GM23338 (cell line): ENCODE results near the gene DBH. TPM values are rescaled to one million over a fixed set of nuclear protein-coding genes. Genes with fewer than 3 reads are reported as not detected.

Experiments used
- ATAC-seq: fragments of 200-7000 bp; cut with Tn5 transposase; 3 replicates; pipeline ENCODE4 v1.9.1; 2020
- DNase-seq: peaks from one replicate; pipeline ENCODE4 v3.0.0-alpha.2; 2015; ENCODE audit warnings: low spot score
- H2AFZ ChIP-seq: fragments of 200-600 bp; sonication (generic); 2 replicates; pipeline ENCODE4 v1.8.0; 2016; ENCODE audit warnings: antibody characterized with exemption, mild to moderate bottlenecking, moderate library complexity
- H3F3A ChIP-seq: fragments of 200-600 bp; sonication (generic); replicated peaks from 2 replicates; pipeline ENCODE4 v1.8.0; 2017; ENCODE audit warnings: antibody characterized with exemption, mixed run types, low read depth
- H3K27ac ChIP-seq: fragments of 200-600 bp; sonication (generic); 2 replicates; pipeline ENCODE4 v1.6.1; 2016; ENCODE audit warnings: low read depth
- H3K27me3 ChIP-seq: fragments of 200-600 bp; sonication (generic); 2 replicates; pipeline ENCODE4 v1.8.0; 2016; ENCODE audit warnings: mild to moderate bottlenecking, mixed run types, moderate library complexity; ENCODE audit not compliant: insufficient read depth
- H3K36me3 ChIP-seq: fragments of 200-600 bp; sonication (generic); 2 replicates; pipeline ENCODE4 v1.8.0; 2016; ENCODE audit warnings: mild to moderate bottlenecking; ENCODE audit not compliant: insufficient read depth
- H3K4me1 ChIP-seq: fragments of 200-600 bp; sonication (generic); 2 replicates; pipeline ENCODE4 v1.8.0; 2016; ENCODE audit warnings: mild to moderate bottlenecking, moderate library complexity; ENCODE audit not compliant: insufficient read depth
- H3K4me2 ChIP-seq: fragments of 200-600 bp; sonication (generic); 2 replicates; pipeline ENCODE4 v1.7.1; 2017; ENCODE audit warnings: mixed run types
- H3K4me3 ChIP-seq: fragments of 200-600 bp; sonication (generic); 2 replicates; pipeline ENCODE4 v1.6.1; 2016; ENCODE audit warnings: mixed run types
- H3K79me2 ChIP-seq: fragments of 200-600 bp; sonication (generic); replicated peaks from 2 replicates; pipeline ENCODE4 v1.8.0; 2017; ENCODE audit warnings: mild to moderate bottlenecking; ENCODE audit not compliant: insufficient read depth
- H3K9me2 ChIP-seq: fragments of 200-600 bp; sonication (generic); 2 replicates; pipeline ENCODE4 v1.8.0; 2017; ENCODE audit not compliant: insufficient read depth
- H4K20me1 ChIP-seq: fragments of 200-600 bp; sonication (generic); replicated peaks from 2 replicates; pipeline ENCODE4 v1.8.0; 2017; ENCODE audit warnings: mild to moderate bottlenecking; ENCODE audit not compliant: insufficient read depth
- H3K27ac Mint-ChIP-seq: 2 replicates; pipeline ENCODE4 v1.8.0; 2020; ENCODE audit warnings: inconsistent platforms, mild to moderate bottlenecking, moderate library complexity, mixed read lengths
- H3K27me3 Mint-ChIP-seq: 3 replicates; pipeline ENCODE4 v1.8.0; 2022; ENCODE audit warnings: low read depth, mild to moderate bottlenecking, moderate library complexity, mixed read lengths, inconsistent platforms; ENCODE audit not compliant: insufficient read depth, poor library complexity
- H3K36me3 Mint-ChIP-seq: 3 replicates; pipeline ENCODE4 v1.8.0; 2021; ENCODE audit warnings: low read depth, mild to moderate bottlenecking, inconsistent platforms, moderate library complexity, mixed read lengths
- H3K4me1 Mint-ChIP-seq: 3 replicates; pipeline ENCODE4 v1.8.0; 2020; ENCODE audit warnings: mild to moderate bottlenecking, inconsistent platforms, mixed read lengths
- H3K4me3 Mint-ChIP-seq: 3 replicates; pipeline ENCODE4 v1.8.0; 2021; ENCODE audit warnings: moderate library complexity, mild to moderate bottlenecking, inconsistent platforms, mixed read lengths
- H3K9me3 Mint-ChIP-seq: 3 replicates; pipeline ENCODE4 v1.8.0; 2020; ENCODE audit warnings: moderate library complexity, mild to moderate bottlenecking, inconsistent platforms, mixed read lengths
- CREB1 ChIP-seq: fragments of 250-450 bp; sonication (Bioruptor Pico); IDR thresholded peaks from 2 replicates; pipeline ENCODE4 v1.5.0; 2020; ENCODE audit warnings: low read depth, mild to moderate bottlenecking, moderate library complexity
- CTCF ChIP-seq, 2 experiments: fragments of 200-600 bp in 1 of 2; sonication (generic) in 1 of 2; conservative IDR thresholded peaks; 2 replicates each; pipeline versions ENCODE4 v1.5.1 to v1.6.1; 2016 to 2017; ENCODE audit warnings: antibody characterized with exemption in 2 of 2, low read depth in 2 of 2, mild to moderate bottlenecking in 2 of 2, moderate library complexity in 1 of 2
- ETS1 ChIP-seq: IDR thresholded peaks from 2 replicates; pipeline ENCODE4 v1.6.1; 2016; ENCODE audit warnings: antibody characterized with exemption
- EZH2 ChIP-seq: fragments of 200-600 bp; sonication (generic); IDR thresholded peaks from one replicate; pipeline ENCODE4 v1.8.0; 2017; ENCODE audit warnings: antibody characterized with exemption, mild to moderate bottlenecking, low read depth; ENCODE audit not compliant: unreplicated experiment
- EZH2phosphoT487 ChIP-seq: fragments of 200-600 bp; sonication (generic); IDR thresholded peaks from one replicate; pipeline ENCODE4 v1.8.1; 2018; ENCODE audit warnings: antibody characterized with exemption; ENCODE audit not compliant: unreplicated experiment
- JUNB ChIP-seq: IDR thresholded peaks from one replicate; pipeline ENCODE4 v1.6.1; 2016; ENCODE audit warnings: antibody characterized with exemption; ENCODE audit not compliant: unreplicated experiment
- NANOG ChIP-seq: IDR thresholded peaks from 2 replicates; pipeline ENCODE4 v1.6.1; 2016; ENCODE audit warnings: antibody characterized with exemption, borderline replicate concordance
- POLR2AphosphoS5 ChIP-seq: IDR thresholded peaks from 2 replicates; pipeline ENCODE4 v1.6.1; 2016; ENCODE audit warnings: antibody characterized with exemption, low read depth
- REST ChIP-seq: IDR thresholded peaks from one replicate; pipeline ENCODE4 v1.6.1; 2018; ENCODE audit warnings: antibody characterized with exemption; ENCODE audit not compliant: unreplicated experiment
- STAT1 ChIP-seq: IDR thresholded peaks from one replicate; pipeline ENCODE4 v1.6.1; 2016; ENCODE audit warnings: antibody characterized with exemption; ENCODE audit not compliant: unreplicated experiment
- ZNF114 ChIP-seq: fragments of 250-450 bp; sonication (Bioruptor Pico); IDR thresholded peaks from 2 replicates; pipeline ENCODE4 v1.5.0; 2020; ENCODE audit warnings: mild to moderate bottlenecking, moderate library complexity
- ZNF331 ChIP-seq: fragments of 250-450 bp; sonication (Bioruptor Pico); IDR thresholded peaks from 2 replicates; pipeline ENCODE4 v1.5.0; 2020; ENCODE audit warnings: low read depth, mild to moderate bottlenecking, moderate library complexity
- ZNF462 ChIP-seq: fragments of 250-450 bp; sonication (Bioruptor Pico); IDR thresholded peaks from 2 replicates; pipeline ENCODE4 v1.5.0; 2020; ENCODE audit warnings: mild to moderate bottlenecking, moderate library complexity
- polyA plus RNA-seq: library from polyadenylated mRNA; unstranded; fragments of >200 nt; fragmentation: Nextera tagmentation; extraction: Ambion mirVana; gene quantifications from 2 replicates; pipeline ENCODE4 v1.2.1, GENCODE V29; 2016
- total RNA-seq: library from RNA; depleted of rRNA; stranded (reverse); fragments of >200 nt; shearing (Covaris generic); gene quantifications from 2 replicates; pipeline ENCODE4 v1.2.3, GENCODE V29; 2014

DBH gene
- total and polyA plus RNA-seq, 2 experiments from 2014 or later: 0.08 to 0.24 TPM

- ATAC-seq: no peak
- H3K27me3 ChIP-seq: no peaks in the 10 kb centered on the region
- no peak overlapping the region for H3K4me3 ChIP-seq
- H3K27ac ChIP-seq: no peak overlapping the region
- TF ChIP-seq ZNF114 (no peak), STAT1 (no peak), EZH2phosphoT487 (no peak), EZH2 (no peak), REST (no peak), NANOG (no peak), ETS1 (no peak), ZNF462 (no peak), ZNF331 (CRISPR knock-in tag) (no peak), CREB1 (CRISPR knock-in tag) (no peak), CTCF (conservative IDR thresholded peaks at IDR 0.05; ENCODE audit: low read depth in 2 of 2) (no peak), POLR2AphosphoS5 (no peak), JUNB (no peak)
- Mint-ChIP-seq H3K36me3 (no peaks in the 10 kb centered on the region; the same call in 2 of the 3 replicates), H3K4me3 (no peak overlapping the region), H3K9me3 (peaks cover 21% of the 10 kb centered on the region), H3K27me3 (peaks cover 16% of the 10 kb centered on the region), H3K27ac (no peak overlapping the region), H3K4me1 (peaks cover 13% of the 10 kb centered on the region)
- no peaks in the 10 kb centered on the region for H4K20me1 ChIP-seq
- H3K9me2 ChIP-seq: no peaks in the 10 kb centered on the region; the same call in 1 of the 2 replicates
- no peak for DNase-seq
- H3F3A ChIP-seq: no peaks in the 10 kb centered on the region
- 0 out of 2 replicates have a peak, but pooled peaks cover under 1% of the 10 kb centered on the region for H3K4me1 ChIP-seq
- H3K4me2 ChIP-seq: no peak overlapping the region
- no peaks in the 10 kb centered on the region for H3K36me3 ChIP-seq
- H2AFZ ChIP-seq: no peak overlapping the region
- no peaks in the 10 kb centered on the region for H3K79me2 ChIP-seq
Measured at GRCh38 chr9:133628766-133629165, 7.4 kb upstream of the DBH start.
